ENCODE results near the gene CCDC85C. TPM values are rescaled to one million over a fixed set of nuclear protein-coding genes. Genes with fewer than 3 reads are reported as not detected.

Gene CCDC85C
- total RNA-seq, 1 experiment from 2014 or later: 33.2 TPM

DNA sequence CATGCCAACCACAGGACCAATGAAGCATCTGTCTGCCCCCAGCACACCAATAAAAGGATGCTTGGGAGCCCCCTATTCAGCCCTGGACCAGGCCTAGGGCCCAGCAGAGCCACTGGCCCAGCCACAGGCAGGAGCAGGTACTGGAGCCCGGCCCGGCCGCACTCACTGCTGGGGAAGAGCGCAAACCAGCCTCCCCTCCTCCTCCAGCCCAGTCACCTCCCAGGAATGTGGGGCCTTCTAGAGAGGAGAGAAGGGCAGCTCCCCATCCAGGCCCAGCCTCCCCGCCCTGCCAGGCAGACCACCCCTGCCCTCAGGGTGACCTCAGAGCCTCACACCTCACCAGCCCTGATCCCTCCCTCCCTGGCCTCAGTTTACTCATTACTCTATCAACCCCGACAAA, 66.6 kb downstream of the CCDC85C start:
- Histone ChIP-seq H2BK12ac (ENCODE audit: insufficient read length, low read depth, low read length) (no peak overlapping the region), H2BK5ac (ENCODE audit: insufficient read length, low read length) (no peak overlapping the region), H3K27me3 (ENCODE audit: insufficient read depth, low read length) (no peaks in the 10 kb centered on the region), H3K9ac (ENCODE audit: extremely low read depth, insufficient read length, low read length) (no peak overlapping the region), H3K4ac (ENCODE audit: low read depth, low read length) (no peak overlapping the region), H4K20me1 (ENCODE audit: control insufficient read depth, insufficient read depth, insufficient read length) (peaks cover 4% of the 10 kb centered on the region), H3K14ac (ENCODE audit: insufficient read depth, low read length) (peak overlapping the region; percentile 13; the same call in 1 of the 2 replicates), H4K8ac (replicated peaks; ENCODE audit: insufficient read length, low read depth, low read length) (no peak overlapping the region), H3K79me2 (ENCODE audit: insufficient read depth, low read length) (no peaks in the 10 kb centered on the region; the same call in 1 of the 2 replicates), H2BK20ac (ENCODE audit: low read depth, low read length, poor library complexity, severe bottlenecking) (no peak overlapping the region), H2AK5ac (ENCODE audit: insufficient read length, low read length) (no peak overlapping the region), H3K56ac (ENCODE audit: insufficient read length, low read depth, low read length) (no peak overlapping the region), H3T11ph (ENCODE audit: low read length) (no peak overlapping the region), H2AFZ (ENCODE audit: low read length) (no peak overlapping the region), H3K27ac (ENCODE audit: insufficient read length, low read depth, low read length) (no peak overlapping the region), H3K23ac (ENCODE audit: insufficient read length, low read depth, low read length) (no peak overlapping the region), H3K4me1 (ENCODE audit: insufficient read depth, low read length) (no peaks in the 10 kb centered on the region; the same call in 1 of the 2 replicates), H4K91ac (ENCODE audit: insufficient read length, low read depth, low read length) (peak overlapping the region; percentile 35), H2BK15ac (ENCODE audit: low read depth, low read length) (no peak overlapping the region), H4K5ac (ENCODE audit: insufficient read length, low read depth, low read length) (no peak overlapping the region), H3K18ac (ENCODE audit: insufficient read length, low read depth, low read length) (peak overlapping the region; percentile 25), H3K23me2 (ENCODE audit: insufficient read length, low read depth, low read length, poor library complexity, severe bottlenecking) (no peaks in the 10 kb centered on the region), H3K4me2 (ENCODE audit: insufficient read depth, insufficient read length, low read length) (no peak overlapping the region), H3K9me3 (ENCODE audit: control insufficient read depth, low read depth, low read length) (no peaks in the 10 kb centered on the region), H2BK120ac (ENCODE audit: low read depth, low read length, poor library complexity, severe bottlenecking) (no peak overlapping the region), H3K79me1 (ENCODE audit: insufficient read depth, low read depth, low read length, poor library complexity, severe bottlenecking) (peaks cover 3% of the 10 kb centered on the region)
- Mint-ChIP-seq H3K9me3 (no peaks in the 10 kb centered on the region), H3K4me1 (peaks cover 30 to 53% of the 10 kb centered on the region in 2 experiments), H3K36me3 (ENCODE audit: insufficient read depth in 1 of 3, low read depth in 3 of 3) (no peaks in the 10 kb centered on the region), H3K27ac (peak overlapping the region in 1 of 3 experiments; percentile 52; a peak in 3 of 7 replicates), H3K4me3 (no peak overlapping the region), H3K27me3 (ENCODE audit: low read depth) (no peaks in the 10 kb centered on the region; the same call in 1 of the 2 replicates)
- no CpG with 5 or more reads among the region's 6 CpGs for WGBS (ENCODE audit: extremely low coverage, insufficient read length, low lambda C conversion rate)
- TF ChIP-seq, protein P1, sequence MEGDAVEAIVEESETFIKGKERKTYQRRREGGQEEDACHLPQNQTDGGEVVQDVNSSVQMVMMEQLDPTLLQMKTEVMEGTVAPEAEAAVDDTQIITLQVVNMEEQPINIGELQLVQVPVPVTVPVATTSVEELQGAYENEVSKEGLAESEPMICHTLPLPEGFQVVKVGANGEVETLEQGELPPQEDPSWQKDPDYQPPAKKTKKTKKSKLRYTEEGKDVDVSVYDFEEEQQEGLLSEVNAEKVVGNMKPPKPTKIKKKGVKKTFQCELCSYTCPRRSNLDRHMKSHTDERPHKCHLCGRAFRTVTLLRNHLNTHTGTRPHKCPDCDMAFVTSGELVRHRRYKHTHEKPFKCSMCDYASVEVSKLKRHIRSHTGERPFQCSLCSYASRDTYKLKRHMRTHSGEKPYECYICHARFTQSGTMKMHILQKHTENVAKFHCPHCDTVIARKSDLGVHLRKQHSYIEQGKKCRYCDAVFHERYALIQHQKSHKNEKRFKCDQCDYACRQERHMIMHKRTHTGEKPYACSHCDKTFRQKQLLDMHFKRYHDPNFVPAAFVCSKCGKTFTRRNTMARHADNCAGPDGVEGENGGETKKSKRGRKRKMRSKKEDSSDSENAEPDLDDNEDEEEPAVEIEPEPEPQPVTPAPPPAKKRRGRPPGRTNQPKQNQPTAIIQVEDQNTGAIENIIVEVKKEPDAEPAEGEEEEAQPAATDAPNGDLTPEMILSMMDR (conservative IDR thresholded peaks at IDR 0.05): no peak
- DNase-seq: no peak
